GM12891 (cell line): Measurements from ENCODE around the gene CD320.

Experiments used
- DNase-seq: peaks from one replicate; pipeline ENCODE4 v3.0.0; 2011; ENCODE audit warnings: low spot score; ENCODE audit not compliant: insufficient read length
- FAIRE-seq: peaks from 2 replicates; lab custom pipeline; 2011; peaks lifted over from hg19 to GRCh38; lab: Jason Lieb, UNC
- PAX5 ChIP-seq: IDR thresholded peaks from 2 replicates; pipeline ENCODE4 v1.6.1; 2011; ENCODE audit warnings: low read length, moderate library complexity, mild to moderate bottlenecking; ENCODE audit not compliant: insufficient read depth, severe bottlenecking
- POLR2A ChIP-seq: IDR thresholded peaks from 2 replicates; pipeline ENCODE4 v1.6.1; 2011; ENCODE audit warnings: low read depth, low read length, control low read depth
- POLR2AphosphoS5 ChIP-seq: IDR thresholded peaks from 2 replicates; pipeline ENCODE4 v1.6.1; 2011; ENCODE audit warnings: low read depth, low read length, control low read depth
- POU2F2 ChIP-seq: IDR thresholded peaks from 2 replicates; pipeline ENCODE4 v1.6.1; 2011; ENCODE audit warnings: low read depth, mild to moderate bottlenecking, control low read depth, low read length, moderate library complexity
- SPI1 ChIP-seq: IDR thresholded peaks from 2 replicates; pipeline ENCODE4 v1.6.1; 2011; ENCODE audit warnings: low read depth, low read length, control low read depth
- TAF1 ChIP-seq: IDR thresholded peaks from 2 replicates; pipeline ENCODE4 v1.6.1; 2011; ENCODE audit warnings: low read depth, low read length, control low read depth

CD320 gene

DNA sequence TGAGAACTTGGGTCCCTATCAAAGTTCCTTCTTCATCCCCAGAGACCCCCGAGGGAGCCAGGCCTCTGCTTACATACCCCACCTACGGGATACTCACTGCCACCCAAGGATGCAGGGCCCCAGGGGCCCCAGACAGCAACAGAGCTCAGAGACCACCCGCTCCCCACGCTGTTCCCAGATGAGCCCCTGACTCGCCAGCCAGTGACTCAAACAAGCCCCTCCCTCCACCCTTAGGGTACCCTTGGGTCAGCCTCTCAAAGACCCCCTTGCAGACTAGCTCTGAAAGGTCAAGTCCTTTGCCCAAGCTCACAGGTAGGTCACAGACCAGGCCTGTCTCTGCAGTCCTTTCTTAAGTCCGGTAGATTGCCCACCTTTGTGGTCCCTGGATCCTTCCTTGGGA lies 45.7 kb downstream of the CD320 start:
- no peak for TF ChIP-seq POLR2AphosphoS5
- TF ChIP-seq POU2F2: no peak
- no peak for TF ChIP-seq POLR2A
- no peak for TF ChIP-seq PAX5
- TF ChIP-seq TAF1: no peak
- no peak for FAIRE-seq
- DNase-seq: no peak

- TF ChIP-seq POLR2AphosphoS5 (no peak), POU2F2 (no peak), PAX5 (no peak), SPI1 (no peak), POLR2A (no peak), TAF1 (no peak)
- FAIRE-seq (no peak), DNase-seq (no peak)
Measured at GRCh38 chr19:8261881-8262280, 46.3 kb downstream of the CD320 start.

- DNase-seq (no peak), FAIRE-seq (no peak)
- TF ChIP-seq SPI1: no peak
- no peak for TF ChIP-seq POLR2A
- TF ChIP-seq POLR2AphosphoS5: no peak
- no peak for TF ChIP-seq TAF1
- TF ChIP-seq PAX5: no peak
- TF ChIP-seq POU2F2: no peak
Measured at GRCh38 chr19:8261347-8261746, 46.8 kb downstream of the CD320 start.

GRCh38 chr19:8259922-8260247 lies 48.3 kb downstream of the CD320 start:
- TF ChIP-seq SPI1 (no peak), PAX5 (no peak), POU2F2 (no peak), POLR2A (no peak), TAF1 (no peak)
- FAIRE-seq (no peak), DNase-seq (no peak)

- FAIRE-seq: no peak
- DNase-seq: no peak
- no peak for TF ChIP-seq POU2F2
- TF ChIP-seq POLR2A: no peak
- no peak for TF ChIP-seq SPI1
- no peak for TF ChIP-seq POLR2AphosphoS5
- TF ChIP-seq PAX5: no peak
- TF ChIP-seq TAF1: no peak
Measured at GRCh38 chr19:8259142-8259921, 48.8 kb downstream of the CD320 start.

GRCh38 chr19:8257052-8257443 lies 51.1 kb downstream of the CD320 start:
- TF ChIP-seq POU2F2 (no peak), PAX5 (no peak), SPI1 (no peak), TAF1 (no peak)
- no peak for FAIRE-seq

DNA sequence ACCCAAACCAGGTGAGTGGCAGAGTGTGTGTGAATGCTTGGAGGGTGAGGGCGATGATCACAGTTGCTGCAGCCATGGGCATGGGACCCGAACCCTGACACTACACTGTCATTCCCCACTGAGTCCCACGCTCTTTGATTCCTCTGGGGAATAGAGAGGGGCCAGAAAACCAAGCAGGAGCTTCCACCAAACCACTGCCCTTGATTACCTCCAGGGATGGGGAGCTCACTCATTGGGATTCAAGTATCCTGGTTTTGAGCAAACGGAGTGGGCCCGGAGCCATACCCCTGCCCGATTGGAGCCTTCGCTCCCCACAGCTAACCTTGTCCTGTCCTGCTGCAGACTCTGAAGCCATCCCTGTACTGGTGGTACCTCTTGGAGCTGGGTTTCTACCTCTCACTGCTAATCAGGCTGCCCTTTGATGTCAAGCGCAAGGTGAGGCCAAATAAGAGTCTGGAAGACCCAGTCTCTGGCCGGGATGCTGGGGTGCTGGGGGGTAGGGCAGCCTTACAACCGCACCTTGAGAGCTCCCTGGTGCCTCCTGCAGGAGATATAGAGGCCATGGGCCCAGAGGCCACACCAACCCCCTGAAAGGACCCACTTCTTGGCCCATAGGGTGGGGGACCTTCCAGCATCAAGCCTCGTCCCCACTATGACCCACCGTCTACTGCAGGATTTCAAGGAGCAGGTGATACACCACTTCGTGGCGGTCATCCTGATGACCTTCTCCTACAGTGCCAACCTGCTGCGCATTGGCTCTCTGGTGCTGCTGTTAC lies 51.7 kb downstream of the CD320 start:
- FAIRE-seq (no peak), DNase-seq (no peak)
- TF ChIP-seq POU2F2 (no peak), TAF1 (no peak), POLR2AphosphoS5 (no peak), SPI1 (no peak), PAX5 (no peak), POLR2A (no peak)

More at GRCh38 chr19:8257052-8257443, 51.1 kb downstream of the CD320 start:
- no peak for DNase-seq

GRCh38 chr19:8255426-8256125 lies 52.6 kb downstream of the CD320 start:
- FAIRE-seq: no peak
- no peak for TF ChIP-seq POLR2AphosphoS5
- no peak for DNase-seq

DNA sequence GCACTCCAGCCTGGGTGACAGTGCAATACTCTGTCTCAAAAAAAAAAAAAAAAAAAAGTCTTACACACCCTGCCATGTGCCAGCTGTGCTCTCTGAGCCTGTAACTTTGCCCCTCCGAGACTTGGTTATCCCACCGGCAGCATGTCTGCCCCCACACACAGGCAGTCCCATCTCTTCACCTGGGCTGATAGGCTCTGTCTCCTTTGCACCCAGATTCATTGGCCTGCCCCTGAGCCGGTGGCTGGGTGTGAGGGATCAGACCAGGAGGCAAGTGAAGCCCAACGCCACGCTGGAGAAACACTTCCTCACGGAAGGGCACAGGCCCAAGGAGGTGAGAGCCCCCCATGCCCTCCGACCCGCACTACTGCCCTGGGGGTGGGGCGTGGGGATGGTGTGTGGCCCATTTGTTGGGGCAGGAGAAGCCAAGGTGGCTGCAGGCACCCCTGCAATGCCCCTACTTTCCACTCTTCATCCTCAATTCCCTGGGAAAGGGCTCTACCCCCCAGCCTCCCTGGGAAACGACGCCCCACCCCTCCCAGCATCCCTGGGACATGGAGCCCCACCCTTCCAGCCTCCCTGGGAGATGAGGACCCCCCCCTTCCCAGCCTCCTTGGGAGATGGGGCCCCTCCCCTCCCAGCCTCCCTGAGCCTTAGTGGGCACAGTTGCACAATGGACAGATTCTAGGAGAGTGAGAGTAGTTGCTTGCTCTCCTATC lies 53.7 kb downstream of the CD320 start:
- TF ChIP-seq POLR2A (no peak), SPI1 (no peak)
- DNase-seq (no peak), FAIRE-seq (no peak)

GRCh38 chr19:8253678-8254077 lies 54.5 kb downstream of the CD320 start:
- FAIRE-seq: peak; percentile 28
- no peak for TF ChIP-seq POU2F2
- no peak for TF ChIP-seq PAX5
- TF ChIP-seq TAF1: no peak
- no peak for DNase-seq
